T-cell (primary cell): ENCODE results near the gene NEURL1. TPM values are rescaled to one million over a fixed set of nuclear protein-coding genes. Genes with fewer than 3 reads are reported as not detected.

Source experiments
- ATAC-seq, 4 experiments: fragments of 200-7000 bp in 3 of 4; fragments of 150-1000 bp in 1 of 4; cut with Tn5 transposase; replicated peaks in 1 of 4; 1 replicate in 3 of 4; 2 replicates in 1 of 4; pipeline ENCODE4 v1.10.0; 2021; ENCODE audit warnings: moderate library complexity in 3 of 4, mild to moderate bottlenecking in 2 of 4, moderate number of reproducible peaks in 1 of 4
- CTCF ChIA-PET, 2 donors: fragments of 300-600 bp; sonication (Branson Sonifier 250); formaldehyde crosslinking; loops; one replicate each; lab custom pipeline; 2022; ENCODE audit warnings: antibody characterized with exemption in 2 of 2; lab: Charles Lee
- POLR2A ChIA-PET, 2 donors: fragments of 300-600 bp; sonication (Branson Sonifier 250); formaldehyde crosslinking; loops; one replicate each; lab custom pipeline; 2022; ENCODE audit warnings: antibody characterized with exemption in 2 of 2; lab: Charles Lee
- DNase-seq, 35 experiments: peaks; one replicate each; pipeline versions ENCODE4 v3.0.0 to v3.0.0-alpha.2; 2013 to 2023
- H3K27ac ChIP-seq: one replicate; pipeline ENCODE4 v1.5.1; 2013; ENCODE audit warnings: low read length
- H3K27me3 ChIP-seq, 2 experiments: replicated peaks in 1 of 2; 1 replicate in 1 of 2; 2 replicates in 1 of 2; pipeline versions ENCODE4 v1.6.1 to v1.7.0; 2013; ENCODE audit warnings: low read length in 1 of 2, mixed read lengths in 1 of 2; ENCODE audit not compliant: control insufficient read depth in 2 of 2, insufficient read depth in 2 of 2; ENCODE audit errors: extremely low read depth in 1 of 2
- H3K36me3 ChIP-seq, 2 donors: 1 replicate in 1 of 2; 2 replicates in 1 of 2; pipeline versions ENCODE4 v1.6.1 to v1.7.0; 2013; ENCODE audit warnings: low read length in 1 of 2; ENCODE audit not compliant: control insufficient read depth in 2 of 2, insufficient read depth in 1 of 2; ENCODE audit errors: extremely low read depth in 1 of 2
- H3K4me1 ChIP-seq, 2 experiments: 1 replicate in 1 of 2; 2 replicates in 1 of 2; pipeline versions ENCODE4 v1.6.1 to v1.7.0; 2013; ENCODE audit warnings: low read length in 2 of 2, mixed read lengths in 1 of 2; ENCODE audit not compliant: insufficient read depth in 2 of 2, control insufficient read depth in 1 of 2; ENCODE audit errors: extremely low read depth in 1 of 2
- H3K4me3 ChIP-seq, 2 donors: 1 replicate in 1 of 2; 2 replicates in 1 of 2; pipeline versions ENCODE4 v1.5.1 to v1.7.0; 2013; ENCODE audit warnings: mild to moderate bottlenecking in 2 of 2, low read length in 1 of 2, moderate library complexity in 1 of 2; ENCODE audit not compliant: control insufficient read depth in 1 of 2; ENCODE audit errors: extremely low read depth in 1 of 2
- H3K9me3 ChIP-seq: 2 replicates; pipeline ENCODE4 v1.7.0; 2013
- H3K27ac Mint-ChIP-seq, 2 donors: one replicate each; pipeline ENCODE4 v1.8.0; 2020 to 2021; ENCODE audit warnings: mild to moderate bottlenecking in 2 of 2, mixed read lengths in 2 of 2
- H3K27me3 Mint-ChIP-seq, 2 donors: one replicate each; pipeline ENCODE4 v1.8.0; 2021 to 2022; ENCODE audit warnings: mixed read lengths in 2 of 2
- H3K36me3 Mint-ChIP-seq: one replicate; pipeline ENCODE4 v1.8.0; 2021; ENCODE audit warnings: mixed read lengths
- H3K4me1 Mint-ChIP-seq, 3 donors: one replicate each; pipeline ENCODE4 v1.8.0; 2020 to 2022; ENCODE audit warnings: mixed read lengths in 3 of 3, mild to moderate bottlenecking in 1 of 3
- H3K4me3 Mint-ChIP-seq, 3 donors: one replicate each; pipeline ENCODE4 v1.8.0; 2020 to 2022; ENCODE audit warnings: mild to moderate bottlenecking in 3 of 3, mixed read lengths in 3 of 3, moderate library complexity in 3 of 3
- H3K9me3 Mint-ChIP-seq, 3 donors: one replicate each; pipeline ENCODE4 v1.8.0; 2020 to 2022; ENCODE audit warnings: mixed read lengths in 3 of 3
- WGBS: methylation state at CpG from one replicate; pipeline ENCODE4 v1.1.5; 2013; ENCODE audit warnings: missing lambda C conversion rate; ENCODE audit not compliant: insufficient coverage; 5-methylcytosine and 5-hydroxymethylcytosine counted together
- total RNA-seq, 35 experiments: library from RNA in 6 of 35; stranded (reverse) in 6 of 35; fragments of 120-200 nt in 1 of 35; gene quantifications; one replicate each; pipeline versions ENCODE4 v1.2.1 to v1.2.4 and lab custom pipeline; 2013 to 2026

The NEURL1 gene
- total RNA-seq, 5 donors from 2014 or later (not counting 1 experiment from before 2014, with no cell fraction given) = 0.46 to 1.7 (median 0.84) TPM

- Histone ChIP-seq H3K27ac (peak overlapping the region; percentile 8), H3K9me3 (no peaks in the 10 kb centered on the region), H3K4me1 (peaks cover 5 to 70% of the 10 kb centered on the region in 2 experiments), H3K27me3 (no peaks in the 10 kb centered on the region), H3K36me3 (peaks cover 25 to 57% of the 10 kb centered on the region in 2 donors), H3K4me3 (no peak overlapping the region)
- Mint-ChIP-seq H3K27me3 (no peaks in the 10 kb centered on the region), H3K4me1 (peaks cover 42 to 57% (median 57%) of the 10 kb centered on the region in 3 donors), H3K9me3 (no peaks in the 10 kb centered on the region), H3K27ac (peak overlapping the region; percentile 88 to 94), H3K36me3 (peaks cover 45% of the 10 kb centered on the region), H3K4me3 (peak overlapping the region; percentile 25 to 90 (median 90))
- DNase-seq = no peak
- POLR2A ChIA-PET = no interaction called here
- no peak for ATAC-seq
- CTCF ChIA-PET = interaction anchor here in 1 of 2 donors (0.5 kb wide), 1 partner anchor 34 kb away, joined by 12 read pairs; no protein-coding TSS in a partner anchor
- 83% methylated on average over 1 of the region's 1 CpG for WGBS
Observed at GRCh38 chr10:103448746-103449145, 44.8 kb upstream of the NEURL1 start.

GRCh38 chr10:103449208-103450144 lies 44.0 kb upstream of the NEURL1 start:
- WGBS = 88% methylated on average over 32 of the region's 34 CpGs
- peaks cover 19 to 50% of the 10 kb centered on the region in 2 donors for H3K36me3 ChIP-seq
- no peak overlapping the region for H3K4me3 ChIP-seq
- Mint-ChIP-seq H3K4me3 (peak overlapping the region; percentile 88 to 90 (median 90)), H3K27me3 (no peaks in the 10 kb centered on the region), H3K27ac (peak overlapping the region; percentile 88 to 94), H3K4me1 (peaks cover 42 to 60% (median 60%) of the 10 kb centered on the region in 3 donors), H3K36me3 (peaks cover 38% of the 10 kb centered on the region), H3K9me3 (no peaks in the 10 kb centered on the region)
- ChIA-PET CTCF (interaction anchor here in 1 of 2 donors (0.5 to 1.0 kb wide), 2 partner anchors 32 to 34 kb away, joined by 3 to 12 read pairs; no protein-coding TSS in a partner anchor), POLR2A (no interaction called here)
- no peaks in the 10 kb centered on the region for H3K9me3 ChIP-seq
- peak overlapping the region; percentile 8 for H3K27ac ChIP-seq
- H3K27me3 ChIP-seq = no peaks in the 10 kb centered on the region
- H3K4me1 ChIP-seq = peaks cover 5 to 75% of the 10 kb centered on the region in 2 experiments
- DNase-seq (no peak), ATAC-seq (no peak)

GRCh38 chr10:103450201-103450695 lies 43.3 kb upstream of the NEURL1 start:
- H3K36me3 ChIP-seq = peaks cover 13 to 42% of the 10 kb centered on the region in 2 donors
- ChIA-PET CTCF (interaction anchor here in 1 of 2 donors (1.0 kb wide), 1 partner anchor 33 kb away, joined by 3 read pairs; no protein-coding TSS in a partner anchor), POLR2A (no interaction called here)
- no peaks in the 10 kb centered on the region for H3K27me3 ChIP-seq
- no peak for ATAC-seq
- H3K4me1 ChIP-seq = peaks cover 5 to 75% of the 10 kb centered on the region in 2 experiments
- Mint-ChIP-seq H3K4me3 (peak overlapping the region; percentile 88 to 90 (median 90)), H3K36me3 (peaks cover 33% of the 10 kb centered on the region), H3K27me3 (no peaks in the 10 kb centered on the region), H3K4me1 (peaks cover 42 to 60% (median 57%) of the 10 kb centered on the region in 3 donors), H3K9me3 (no peaks in the 10 kb centered on the region), H3K27ac (peak overlapping the region; percentile 88 to 94)
- peak overlapping the region in 1 of 2 donors; percentile 74 for H3K4me3 ChIP-seq
- no peak for DNase-seq
- WGBS = 90% methylated on average over 12 of the region's 12 CpGs
- H3K27ac ChIP-seq = peak overlapping the region; percentile 77
- H3K9me3 ChIP-seq = no peaks in the 10 kb centered on the region

- WGBS = 0% methylated on average over 10 of the region's 14 CpGs
- peak overlapping the region; percentile 77 for H3K27ac ChIP-seq
- H3K27me3 ChIP-seq = no peaks in the 10 kb centered on the region
- H3K4me1 ChIP-seq = peaks cover 5 to 75% of the 10 kb centered on the region in 2 experiments
- H3K9me3 ChIP-seq = no peaks in the 10 kb centered on the region
- Mint-ChIP-seq H3K36me3 (peaks cover 29% of the 10 kb centered on the region), H3K4me3 (peak overlapping the region; percentile 88 to 90 (median 90)), H3K27me3 (no peaks in the 10 kb centered on the region), H3K9me3 (no peaks in the 10 kb centered on the region), H3K4me1 (peaks cover 42 to 57% (median 54%) of the 10 kb centered on the region in 3 donors), H3K27ac (peak overlapping the region; percentile 88 to 94)
- CTCF ChIA-PET = interaction anchor here (0.5 to 1.9 kb wide), 4 partner anchors 16 to 64 kb away, joined by 3 to 7 read pairs (median 3); no protein-coding TSS in a partner anchor
- peak overlapping the region; percentile 74 to 91 for H3K4me3 ChIP-seq
- peak; percentile 77 to 81 (median 78) for ATAC-seq
- DNase-seq = peak in 33 of 35 experiments; percentile 10 to 67 (median 39)
- peaks cover 6 to 32% of the 10 kb centered on the region in 2 donors for H3K36me3 ChIP-seq
- POLR2A ChIA-PET = no interaction called here
Observed at GRCh38 chr10:103451091-103451813, 42.3 kb upstream of the NEURL1 start.

- CTCF ChIA-PET = interaction anchor here (0.6 to 1.9 kb wide), 3 partner anchors 16 to 65 kb away, joined by 3 to 7 read pairs (median 3); no protein-coding TSS in a partner anchor
- Mint-ChIP-seq H3K27ac (peak within 1 kb of the TSS; percentile 88 to 94), H3K36me3 (peaks cover 25% of the 10 kb centered on the region), H3K27me3 (no peaks in the 10 kb centered on the region), H3K9me3 (no peaks in the 10 kb centered on the region), H3K4me3 (peak within 1 kb of the TSS; percentile 88 to 90 (median 90)), H3K4me1 (peaks cover 42 to 55% (median 52%) of the 10 kb centered on the region in 3 donors)
- peak within 1 kb of the TSS; percentile 77 for H3K27ac ChIP-seq
- H3K4me1 ChIP-seq = peaks cover 5 to 68% of the 10 kb centered on the region in 2 experiments
- peak in 32 of 35 experiments; percentile 18 to 70 (median 42) for DNase-seq
- no peaks in the 10 kb centered on the region for H3K9me3 ChIP-seq
- no peaks in the 10 kb centered on the region for H3K27me3 ChIP-seq
- POLR2A ChIA-PET = no interaction called here
- under 1% methylated on average over 29 of the region's 32 CpGs for WGBS
- H3K36me3 ChIP-seq = peaks cover 5 to 25% of the 10 kb centered on the region in 2 donors
- H3K4me3 ChIP-seq = peak within 1 kb of the TSS; percentile 74 to 91
- ATAC-seq = peak; percentile 68 to 80 (median 75)
Observed at GRCh38 chr10:103451831-103452505, 41.5 kb upstream of the NEURL1 start, which contains the start of gene CALHM2. Gene CALHM2, minus strand, starts transcription at chr10:103452370. Its CDS starts 2,429 bp downstream, at chr10:103449941.
